GM13976 (cell line): ENCODE measurements around the gene PRKAR1B.

ENCODE experiments used
- DNase-seq: peaks from one replicate; pipeline ENCODE4 v3.0.0; 2012; ENCODE audit warnings: low spot score
- CTCF ChIP-seq: IDR thresholded peaks from 2 replicates; pipeline ENCODE4 v1.5.1; 2012; ENCODE audit warnings: borderline replicate concordance, mild to moderate bottlenecking; ENCODE audit not compliant: insufficient read depth; ENCODE audit errors: extremely low read depth, missing control alignments, control extremely low read depth
- in situ Hi-C: fragments of 300-500 bp; cut with MboI; formaldehyde crosslinking; loops from one replicate; pipeline ENCODE4 v1.12.0; 2022; ENCODE audit warnings: low sequenced_read_pairs, mixed read lengths, inconsistent platforms; ENCODE audit not compliant: unreplicated experiment

PRKAR1B gene

GRCh38 chr7:598899-599298 is 128.2 kb downstream of the PRKAR1B start:
- in situ Hi-C loops = no loop called here
- no peak for TF ChIP-seq CTCF
- no peak for DNase-seq

- no peak for TF ChIP-seq CTCF
- no peak for DNase-seq
- in situ Hi-C loops = no loop called here
Observed at GRCh38 chr7:597348-598178, 129.5 kb downstream of the PRKAR1B start.

GRCh38 chr7:596819-597182 is 130.3 kb downstream of the PRKAR1B start:
- TF ChIP-seq CTCF = no peak
- no peak for DNase-seq
- in situ Hi-C loops = no loop called here

GRCh38 chr7:596071-596818 is 130.8 kb downstream of the PRKAR1B start:
- DNase-seq = no peak
- no peak for TF ChIP-seq CTCF
- in situ Hi-C loops = no loop called here

GRCh38 chr7:595621-596010 is 131.5 kb downstream of the PRKAR1B start:
- TF ChIP-seq CTCF = no peak
- DNase-seq = no peak
- in situ Hi-C loops = no loop called here

GRCh38 chr7:594920-595620 is 132.0 kb downstream of the PRKAR1B start:
- in situ Hi-C loops = no loop called here

More at GRCh38 chr7:594920-595620, 132.0 kb downstream of the PRKAR1B start:
- TF ChIP-seq CTCF = no peak
- no peak for DNase-seq
